Measurements from ENCODE around the gene MYCL. TPM values are rescaled to one million over a fixed set of nuclear protein-coding genes. Genes with fewer than 3 reads are reported as not detected.

The MYCL gene
- total RNA-seq, 1 donor from 2014 or later: 3.8 TPM

DNA sequence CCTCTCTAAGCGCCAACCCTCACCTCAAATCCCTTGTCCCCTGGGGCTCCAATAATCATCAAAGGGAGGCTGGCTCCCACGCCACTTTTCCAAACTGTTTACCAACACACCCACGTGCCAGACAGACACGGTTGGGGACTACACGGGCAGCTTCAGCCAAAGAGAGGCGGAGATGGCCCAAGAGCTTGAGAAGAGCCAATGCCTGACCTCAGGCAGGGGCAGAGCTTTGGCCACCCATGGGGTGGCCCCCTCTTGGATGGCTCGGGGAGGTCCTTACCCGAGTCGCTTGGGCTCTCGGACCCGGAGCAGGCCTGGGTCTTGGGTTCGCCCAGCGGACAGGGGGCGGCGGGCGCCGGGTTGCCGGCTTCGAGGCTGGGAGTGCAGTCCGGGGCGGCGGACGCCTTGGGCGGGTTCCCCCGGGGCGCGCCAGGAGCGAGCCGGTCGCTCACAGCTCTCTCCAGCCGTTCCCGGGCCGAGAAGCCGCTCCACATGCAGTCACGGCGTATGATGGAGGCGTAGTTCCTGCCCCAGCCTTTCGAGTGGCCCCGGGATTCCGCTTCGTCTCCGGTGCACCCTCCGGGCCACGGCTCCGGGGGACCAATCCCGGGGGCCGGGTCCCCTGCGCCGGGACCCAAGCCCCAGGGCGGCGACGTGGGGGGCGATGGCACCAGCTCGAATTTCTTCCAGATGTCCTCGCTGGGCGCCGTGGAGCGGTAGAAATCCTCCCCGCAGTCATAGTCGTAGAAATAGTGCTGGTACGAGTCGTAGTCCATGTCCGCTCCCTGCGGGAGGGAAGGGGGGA lies 854 bp downstream of the MYCL start:
- peaks cover 18% of the 10 kb centered on the region for H3K27me3 Mint-ChIP-seq (ENCODE audit: low read depth, unreplicated experiment)
- H3K4me3 ChIP-seq (ENCODE audit: insufficient read depth, low read depth, low read length): peak overlapping the region; percentile 68
- peak overlapping the region; percentile 88 for H2AFZ ChIP-seq (ENCODE audit: low read depth, low read length)
- H3K36me3 Mint-ChIP-seq (ENCODE audit: low read depth, unreplicated experiment): no peaks in the 10 kb centered on the region
- no peaks in the 10 kb centered on the region for H3K9me3 Mint-ChIP-seq (ENCODE audit: unreplicated experiment)
- H3K27ac ChIP-seq (ENCODE audit: low read depth, low read length): no peak overlapping the region
- FAIRE-seq (no peak), DNase-seq (ENCODE audit: low read depth) (no peak)
- H3K27ac Mint-ChIP-seq (ENCODE audit: unreplicated experiment): no peak overlapping the region
- no peaks in the 10 kb centered on the region for H3K79me2 ChIP-seq (ENCODE audit: insufficient read depth, low read length)
- H4K20me1 ChIP-seq (ENCODE audit: insufficient read depth, low read length): peaks cover 3% of the 10 kb centered on the region
- TF ChIP-seq EZH2 (IDR thresholded peaks at IDR 0.05; ENCODE audit: insufficient read depth, low read length): no peak
- TF ChIP-seq CTCF (IDR thresholded peaks at IDR 0.05; ENCODE audit: insufficient read depth, low read depth, low read length): no peak
- H3K27me3 ChIP-seq (ENCODE audit: insufficient read depth, low read length): peaks cover 23% of the 10 kb centered on the region
- H3K36me3 ChIP-seq (ENCODE audit: insufficient read depth, low read length): no peaks in the 10 kb centered on the region
- peaks cover 16% of the 10 kb centered on the region for H3K4me1 ChIP-seq (ENCODE audit: insufficient read depth, low read length)
- peak overlapping the region; percentile 58 for H3K9ac ChIP-seq (ENCODE audit: low read length)
- H3K4me2 ChIP-seq (ENCODE audit: low read length): peak overlapping the region; percentile 98
- H3K4me3 Mint-ChIP-seq (ENCODE audit: unreplicated experiment): peak overlapping the region; percentile 86
- H3K4me1 Mint-ChIP-seq (ENCODE audit: low read depth, unreplicated experiment): peaks cover 23% of the 10 kb centered on the region
- no peaks in the 10 kb centered on the region for H3K9me3 ChIP-seq (ENCODE audit: insufficient read depth, low read depth, low read length)

- DNase-seq (ENCODE audit: low read depth) (no peak), FAIRE-seq (no peak)
- H3K9ac ChIP-seq (ENCODE audit: low read length): no peak overlapping the region
- H3K27me3 Mint-ChIP-seq (ENCODE audit: low read depth, unreplicated experiment): peaks cover 18% of the 10 kb centered on the region
- no peak overlapping the region for H3K4me3 ChIP-seq (ENCODE audit: insufficient read depth, low read depth, low read length)
- H3K27me3 ChIP-seq (ENCODE audit: insufficient read depth, low read length): peaks cover 19% of the 10 kb centered on the region
- no peak for TF ChIP-seq CTCF (IDR thresholded peaks at IDR 0.05; ENCODE audit: insufficient read depth, low read depth, low read length)
- TF ChIP-seq EZH2 (IDR thresholded peaks at IDR 0.05; ENCODE audit: insufficient read depth, low read length): no peak
- H3K27ac ChIP-seq (ENCODE audit: low read depth, low read length): no peak overlapping the region
- no peak overlapping the region for H3K27ac Mint-ChIP-seq (ENCODE audit: unreplicated experiment)
- H3K4me1 Mint-ChIP-seq (ENCODE audit: low read depth, unreplicated experiment): peaks cover 24% of the 10 kb centered on the region
- peaks cover 3% of the 10 kb centered on the region for H4K20me1 ChIP-seq (ENCODE audit: insufficient read depth, low read length)
- no peaks in the 10 kb centered on the region for H3K79me2 ChIP-seq (ENCODE audit: insufficient read depth, low read length)
- H3K36me3 ChIP-seq (ENCODE audit: insufficient read depth, low read length): no peaks in the 10 kb centered on the region
- peak overlapping the region; percentile 86 for H3K4me3 Mint-ChIP-seq (ENCODE audit: unreplicated experiment)
- no peaks in the 10 kb centered on the region for H3K9me3 ChIP-seq (ENCODE audit: insufficient read depth, low read depth, low read length)
- H3K9me3 Mint-ChIP-seq (ENCODE audit: unreplicated experiment): no peaks in the 10 kb centered on the region
- peak overlapping the region; percentile 98 for H3K4me2 ChIP-seq (ENCODE audit: low read length)
- peaks cover 16% of the 10 kb centered on the region for H3K4me1 ChIP-seq (ENCODE audit: insufficient read depth, low read length)
- H2AFZ ChIP-seq (ENCODE audit: low read depth, low read length): no peak overlapping the region
- no peaks in the 10 kb centered on the region for H3K36me3 Mint-ChIP-seq (ENCODE audit: low read depth, unreplicated experiment)
These were observed 1.8 kb downstream of the MYCL start for GRCh38 chr1:39899611-39900538.
